ENCODE results near the gene AQP6.
A peak's percentile ranks its signal among the peaks of the same experiment; 100 is the strongest.

The AQP6 gene

DNA sequence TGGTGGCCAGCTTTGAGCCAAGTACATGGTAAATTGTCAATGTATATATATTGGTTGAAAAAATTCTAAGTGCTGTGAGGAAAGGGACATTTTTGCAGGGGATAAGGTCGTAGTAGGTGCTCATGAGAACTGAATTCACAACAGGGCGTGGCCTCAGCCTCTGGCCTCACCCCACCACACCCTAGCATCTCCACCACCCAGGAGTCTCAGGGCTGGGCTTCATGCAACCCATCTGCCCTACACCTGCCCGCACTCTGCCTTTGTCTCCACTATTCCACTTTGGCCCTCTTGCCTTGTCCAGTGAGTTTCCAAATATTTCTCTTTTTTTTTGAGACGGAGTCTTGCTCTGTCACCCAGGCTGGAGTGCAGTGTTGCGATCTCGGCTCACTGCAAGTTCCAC is 44.3 kb upstream of the AQP6 start:
- Mint-ChIP-seq H3K27me3 (ENCODE audit: low read depth) (peaks cover 3% of the 10 kb centered on the region), H3K36me3 (ENCODE audit: low read depth) (no peaks in the 10 kb centered on the region), H3K9me3 (no peaks in the 10 kb centered on the region), H3K4me3 (no peak overlapping the region), H3K27ac (no peak overlapping the region), H3K4me1 (peaks cover 11% of the 10 kb centered on the region)
- TF ChIP-seq, protein P1, sequence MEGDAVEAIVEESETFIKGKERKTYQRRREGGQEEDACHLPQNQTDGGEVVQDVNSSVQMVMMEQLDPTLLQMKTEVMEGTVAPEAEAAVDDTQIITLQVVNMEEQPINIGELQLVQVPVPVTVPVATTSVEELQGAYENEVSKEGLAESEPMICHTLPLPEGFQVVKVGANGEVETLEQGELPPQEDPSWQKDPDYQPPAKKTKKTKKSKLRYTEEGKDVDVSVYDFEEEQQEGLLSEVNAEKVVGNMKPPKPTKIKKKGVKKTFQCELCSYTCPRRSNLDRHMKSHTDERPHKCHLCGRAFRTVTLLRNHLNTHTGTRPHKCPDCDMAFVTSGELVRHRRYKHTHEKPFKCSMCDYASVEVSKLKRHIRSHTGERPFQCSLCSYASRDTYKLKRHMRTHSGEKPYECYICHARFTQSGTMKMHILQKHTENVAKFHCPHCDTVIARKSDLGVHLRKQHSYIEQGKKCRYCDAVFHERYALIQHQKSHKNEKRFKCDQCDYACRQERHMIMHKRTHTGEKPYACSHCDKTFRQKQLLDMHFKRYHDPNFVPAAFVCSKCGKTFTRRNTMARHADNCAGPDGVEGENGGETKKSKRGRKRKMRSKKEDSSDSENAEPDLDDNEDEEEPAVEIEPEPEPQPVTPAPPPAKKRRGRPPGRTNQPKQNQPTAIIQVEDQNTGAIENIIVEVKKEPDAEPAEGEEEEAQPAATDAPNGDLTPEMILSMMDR (IDR thresholded peaks at IDR 0.05; ENCODE audit: unreplicated experiment in 3 of 3), result no peak

DNA sequence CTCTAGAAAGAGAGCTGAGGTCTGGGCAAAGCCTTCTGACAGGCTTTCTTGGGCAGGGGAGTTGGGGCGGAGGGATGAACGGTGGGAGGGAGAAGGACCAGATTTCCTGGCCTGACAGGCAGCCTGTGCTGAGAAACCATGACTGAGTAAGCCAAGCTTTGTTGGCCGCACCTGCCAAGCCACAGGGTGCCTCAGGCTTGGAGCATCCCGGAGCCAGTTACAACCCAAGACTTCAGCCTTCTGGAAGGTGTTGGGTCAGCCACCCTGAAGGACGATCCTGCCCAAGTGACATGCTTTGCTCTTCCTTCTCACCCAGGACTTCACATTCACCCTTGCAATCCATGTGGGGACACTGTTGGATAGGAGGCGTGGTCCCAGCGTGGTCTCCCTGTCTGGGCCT is 43.2 kb upstream of the AQP6 start:
- TF ChIP-seq, protein P1 (IDR thresholded peaks at IDR 0.05; ENCODE audit: unreplicated experiment in 3 of 3), result no peak
- peaks cover 3% of the 10 kb centered on the region for H3K27me3 Mint-ChIP-seq (ENCODE audit: low read depth)
- H3K4me3 Mint-ChIP-seq, result no peak overlapping the region
- no peak overlapping the region for H3K27ac Mint-ChIP-seq
- H3K9me3 Mint-ChIP-seq, result peaks cover under 1% of the 10 kb centered on the region
- peaks cover 2% of the 10 kb centered on the region for H3K36me3 Mint-ChIP-seq (ENCODE audit: low read depth)
- H3K4me1 Mint-ChIP-seq, result peaks cover 18% of the 10 kb centered on the region

DNA sequence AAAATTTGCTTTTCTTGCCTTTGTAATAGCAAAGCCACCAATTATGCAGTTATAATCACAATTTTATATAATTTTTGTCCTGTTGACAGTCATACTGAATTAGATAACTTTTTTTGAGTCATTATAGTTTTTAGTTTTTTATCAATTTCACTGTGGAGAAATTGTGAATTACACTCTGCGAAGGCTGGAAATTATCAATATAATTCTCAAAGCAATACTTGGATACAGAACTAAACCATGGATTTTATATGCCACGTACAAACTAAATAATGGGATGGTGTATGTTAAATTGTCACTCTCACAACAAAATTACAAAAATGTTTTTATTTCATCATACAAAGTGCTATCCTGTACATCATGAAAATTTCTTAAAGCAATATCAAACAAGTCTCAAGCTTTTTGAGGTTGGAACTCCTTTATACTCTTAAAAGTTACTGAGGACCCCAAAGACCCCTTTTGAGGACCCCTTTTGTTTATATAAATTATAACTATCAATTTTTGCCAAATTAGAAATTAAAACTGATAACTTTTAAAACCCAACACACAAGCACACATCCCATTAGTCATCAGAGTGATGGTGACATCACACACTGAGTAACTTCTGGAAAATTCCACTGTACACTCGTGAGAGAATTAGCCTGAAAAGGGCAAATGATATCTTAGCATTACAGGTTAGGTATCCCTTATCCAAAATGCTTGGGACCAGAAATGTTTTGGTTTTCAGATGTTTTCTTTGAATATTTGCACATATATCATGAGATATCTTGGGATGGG is 42.0 kb upstream of the AQP6 start:
- TF ChIP-seq, protein P1 (IDR thresholded peaks at IDR 0.05; ENCODE audit: unreplicated experiment in 3 of 3), result no peak
- H3K4me1 Mint-ChIP-seq, result peaks cover 19% of the 10 kb centered on the region
- no peak overlapping the region for H3K27ac Mint-ChIP-seq
- peaks cover 3% of the 10 kb centered on the region for H3K9me3 Mint-ChIP-seq
- peaks cover 4% of the 10 kb centered on the region for H3K36me3 Mint-ChIP-seq (ENCODE audit: low read depth)
- H3K27me3 Mint-ChIP-seq (ENCODE audit: low read depth), result peaks cover 3% of the 10 kb centered on the region
- H3K4me3 Mint-ChIP-seq, result no peak overlapping the region

DNA sequence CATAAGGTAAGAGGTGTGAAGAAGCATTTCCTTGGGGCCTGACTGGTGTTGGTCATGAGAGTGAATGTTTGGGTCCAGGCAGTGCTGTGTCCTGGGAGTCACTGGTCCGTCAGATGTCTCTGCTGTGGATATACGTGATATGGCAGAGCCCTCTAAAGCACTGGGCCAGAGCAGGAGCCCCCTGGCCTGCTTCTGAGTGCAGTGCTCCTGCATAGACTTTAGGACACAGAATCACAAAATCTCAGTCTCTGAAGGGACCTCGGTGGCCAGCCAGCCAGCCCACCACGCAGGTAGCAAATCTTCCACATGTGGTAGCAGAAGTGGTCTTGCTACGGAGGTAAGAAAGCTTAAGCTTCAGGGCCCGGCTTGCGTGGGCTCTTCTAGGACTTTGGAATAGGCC is 40.7 kb upstream of the AQP6 start:
- Mint-ChIP-seq H3K4me3 (no peak overlapping the region), H3K27me3 (ENCODE audit: low read depth) (peaks cover 7% of the 10 kb centered on the region), H3K4me1 (peaks cover 15% of the 10 kb centered on the region), H3K36me3 (ENCODE audit: low read depth) (peaks cover 4% of the 10 kb centered on the region), H3K27ac (no peak overlapping the region), H3K9me3 (peaks cover 3% of the 10 kb centered on the region)
- TF ChIP-seq, protein P1 (IDR thresholded peaks at IDR 0.05; ENCODE audit: unreplicated experiment in 3 of 3), result no peak

DNA sequence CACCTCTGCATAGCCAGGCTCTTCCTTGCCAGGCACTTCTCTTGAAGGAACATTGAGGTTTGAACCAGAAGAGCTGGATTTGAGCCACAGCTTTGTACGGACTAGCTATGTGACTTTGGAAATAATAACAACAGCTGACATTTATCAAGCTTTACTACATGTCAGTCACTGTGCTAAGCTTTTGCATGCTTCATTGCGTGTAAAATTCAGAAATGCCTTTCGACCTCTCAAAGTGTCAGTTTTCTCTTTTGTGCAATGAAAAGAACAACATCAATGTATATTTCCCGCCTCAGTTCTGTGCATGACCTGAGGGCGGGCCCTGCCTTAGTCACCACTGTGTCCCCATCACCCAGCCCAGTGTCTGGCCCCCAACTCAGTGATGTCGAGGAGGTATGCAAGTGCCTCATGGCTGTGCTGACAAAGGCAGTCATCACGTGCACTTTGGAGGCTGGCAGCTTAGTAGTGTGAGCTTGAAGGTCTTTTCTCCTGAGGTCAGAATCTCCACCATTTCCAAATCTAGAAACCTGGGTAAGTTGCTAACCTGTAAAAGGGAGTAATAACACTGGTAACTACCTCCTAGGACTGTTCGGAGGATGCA is 40.1 kb upstream of the AQP6 start:
- Mint-ChIP-seq H3K9me3 (peaks cover 3% of the 10 kb centered on the region), H3K36me3 (ENCODE audit: low read depth) (peaks cover 4% of the 10 kb centered on the region), H3K4me1 (peaks cover 15% of the 10 kb centered on the region), H3K4me3 (no peak overlapping the region), H3K27me3 (ENCODE audit: low read depth) (peaks cover 7% of the 10 kb centered on the region), H3K27ac (peak overlapping the region in 1 of 3 experiments; percentile 73)
- TF ChIP-seq, protein P1 (IDR thresholded peaks at IDR 0.05; ENCODE audit: unreplicated experiment in 3 of 3), result no peak

All from nephron (organoid).